HG03097 (cell line): Measurements from ENCODE around the gene CD46.

Experiments
- ATAC-seq: cut with Tn5 transposase; IDR thresholded peaks from one replicate; pipeline ENCODE4 v1.9.1; 2021; ENCODE audit not compliant: unreplicated experiment, low FRiP score

Gene CD46

GRCh38 chr1:207812778-207813511 lies 61.1 kb downstream of the CD46 start:
- ATAC-seq = no peak

- ATAC-seq = no peak
Observed at GRCh38 chr1:207813512-207813881, 61.6 kb downstream of the CD46 start.

GRCh38 chr1:207813946-207814345 lies 62.1 kb downstream of the CD46 start:
- no peak for ATAC-seq

GRCh38 chr1:207814469-207814868 lies 62.6 kb downstream of the CD46 start:
- ATAC-seq = no peak

GRCh38 chr1:207815466-207815865 lies 63.6 kb downstream of the CD46 start:
- ATAC-seq = no peak

GRCh38 chr1:207815913-207816291 lies 64.0 kb downstream of the CD46 start:
- ATAC-seq = no peak

GRCh38 chr1:207817166-207817565 lies 65.3 kb downstream of the CD46 start:
- no peak for ATAC-seq

GRCh38 chr1:207817778-207818751 lies 66.2 kb downstream of the CD46 start:
- no peak for ATAC-seq

GRCh38 chr1:207818971-207819451 lies 67.2 kb downstream of the CD46 start:
- ATAC-seq = no peak

GRCh38 chr1:207820568-207821463 lies 69.0 kb downstream of the CD46 start:
- ATAC-seq = no peak

- ATAC-seq = no peak
Observed at GRCh38 chr1:207821464-207822045, 69.7 kb downstream of the CD46 start.

GRCh38 chr1:207822124-207822601 lies 70.3 kb downstream of the CD46 start:
- ATAC-seq = peak; percentile 39

- ATAC-seq = peak; percentile 53
Observed at GRCh38 chr1:207822602-207823451, 71.0 kb downstream of the CD46 start.

- no peak for ATAC-seq
Observed at GRCh38 chr1:207823531-207823879, 71.7 kb downstream of the CD46 start.

- ATAC-seq = peak; percentile 26
Observed at GRCh38 chr1:207823880-207824566, 72.2 kb downstream of the CD46 start.

- no peak for ATAC-seq
Observed at GRCh38 chr1:207824691-207825408, 73.0 kb downstream of the CD46 start.

- ATAC-seq = no peak
Observed at GRCh38 chr1:207825409-207825695, 73.5 kb downstream of the CD46 start.
